Activated CD8-positive, alpha-beta memory T cell treated with anti-CD3 and anti-CD28 coated beads for 36 hours (primary cell): Measurements from ENCODE around the gene SLC22A23. TPM values are rescaled to one million over a fixed set of nuclear protein-coding genes. Genes with fewer than 3 reads are reported as not detected.

Experiments
- CTCF ChIA-PET: fragments of 350-600 bp; sonication (Branson Sonifier 250); formaldehyde crosslinking; loops from one replicate; lab custom pipeline; 2021; ENCODE audit warnings: antibody characterized with exemption; lab: Charles Lee
- POLR2A ChIA-PET: fragments of 350-600 bp; sonication (Branson Sonifier 250); formaldehyde crosslinking; loops from one replicate; lab custom pipeline; 2021; ENCODE audit warnings: antibody characterized with exemption; lab: Charles Lee
- total RNA-seq, 2 experiments: library from RNA; stranded (reverse); gene quantifications; one replicate each; pipeline ENCODE4 v1.2.3, GENCODE V29; 2021

The SLC22A23 gene
- under 1 TPM; 0.15 to 0.17 TPM for total RNA-seq

- ChIA-PET POLR2A (interaction anchor here (0.6 kb wide), 1 partner anchor 1897 kb away, joined by 4 read pairs; no protein-coding TSS in a partner anchor), CTCF (interaction anchor here (1.0 kb wide), 1 partner anchor 16 kb away, joined by 3 read pairs; no protein-coding TSS in a partner anchor)
These were observed at the start of gene SLC22A23 for GRCh38 chr6:3456898-3457709. Gene SLC22A23, minus strand, starts transcription at chr6:3457050. Its CDS starts 491 bp downstream, at chr6:3456559.

- ChIA-PET CTCF (no interaction called here), POLR2A (no interaction called here)
These were observed 49.4 kb upstream of the SLC22A23 start for GRCh38 chr6:3506200-3506599.

DNA sequence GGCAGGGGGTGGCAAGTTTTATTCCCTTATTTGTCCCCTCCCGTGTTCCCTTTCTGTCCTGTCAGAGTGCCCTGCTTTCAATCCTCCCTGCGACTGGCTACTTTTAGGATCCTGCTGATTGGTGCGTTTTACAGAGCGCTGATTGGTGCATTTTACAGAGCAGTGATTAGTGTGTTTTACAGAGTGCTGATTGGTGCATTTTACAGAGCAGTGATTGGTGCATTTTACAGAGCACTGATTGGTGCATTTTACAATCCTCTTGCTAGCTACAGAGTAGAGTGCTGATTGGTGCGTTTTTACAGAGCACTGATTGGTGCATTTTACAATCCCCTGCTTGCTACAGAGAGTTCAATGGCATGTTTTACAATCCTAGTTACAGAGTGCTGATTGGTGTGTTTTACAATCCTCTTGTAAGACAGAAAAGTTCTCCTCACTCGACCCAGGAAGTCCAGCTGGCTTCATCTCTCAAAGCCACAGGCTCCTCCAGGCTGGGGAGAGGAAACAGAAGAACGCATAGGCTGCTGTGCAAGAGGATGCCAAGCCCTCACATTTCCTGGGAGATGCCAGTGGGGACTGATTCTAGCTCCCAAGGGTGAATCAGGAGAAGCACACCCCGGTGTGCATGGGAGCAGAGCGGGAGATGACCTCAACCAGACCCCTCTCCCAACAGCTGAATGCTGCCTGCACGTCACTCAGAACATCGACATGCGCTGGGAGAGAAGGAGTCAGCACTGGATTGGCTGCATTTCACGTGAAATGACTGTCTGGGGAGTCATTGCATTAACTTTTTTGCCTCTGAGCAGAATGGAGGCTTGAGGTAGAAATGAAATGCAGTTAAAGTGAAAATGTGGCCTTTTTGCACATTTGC lies 48.3 kb upstream of the SLC22A23 start:
- ChIA-PET CTCF (no interaction called here), POLR2A (no interaction called here)

- ChIA-PET CTCF (no interaction called here), POLR2A (no interaction called here)
These were observed 47.5 kb upstream of the SLC22A23 start for GRCh38 chr6:3504354-3504753.

GRCh38 chr6:3501826-3502500 lies 45.1 kb upstream of the SLC22A23 start:
- POLR2A ChIA-PET = no interaction called here
- CTCF ChIA-PET = no interaction called here

GRCh38 chr6:3500262-3501014 lies 43.6 kb upstream of the SLC22A23 start:
- ChIA-PET POLR2A (no interaction called here), CTCF (no interaction called here)

DNA sequence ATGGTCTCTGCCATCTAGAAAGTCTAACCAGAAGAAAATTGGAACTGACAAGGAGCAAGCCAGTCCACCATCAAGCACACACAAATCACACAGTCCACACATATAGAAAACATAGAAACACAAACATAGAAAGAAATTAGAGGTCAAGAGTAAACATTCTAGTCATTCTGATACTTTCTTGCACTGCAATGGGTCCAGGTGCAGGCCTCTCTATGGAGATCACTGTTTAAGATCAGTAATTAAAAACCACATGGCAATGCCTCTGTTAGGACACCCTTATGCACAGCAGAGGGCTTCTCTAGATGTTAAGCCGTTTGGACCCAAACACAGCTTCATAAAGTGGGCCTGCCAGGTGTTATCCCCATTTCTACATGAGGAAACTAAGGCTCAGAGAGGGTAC lies 42.8 kb upstream of the SLC22A23 start:
- ChIA-PET POLR2A (no interaction called here), CTCF (no interaction called here)

DNA sequence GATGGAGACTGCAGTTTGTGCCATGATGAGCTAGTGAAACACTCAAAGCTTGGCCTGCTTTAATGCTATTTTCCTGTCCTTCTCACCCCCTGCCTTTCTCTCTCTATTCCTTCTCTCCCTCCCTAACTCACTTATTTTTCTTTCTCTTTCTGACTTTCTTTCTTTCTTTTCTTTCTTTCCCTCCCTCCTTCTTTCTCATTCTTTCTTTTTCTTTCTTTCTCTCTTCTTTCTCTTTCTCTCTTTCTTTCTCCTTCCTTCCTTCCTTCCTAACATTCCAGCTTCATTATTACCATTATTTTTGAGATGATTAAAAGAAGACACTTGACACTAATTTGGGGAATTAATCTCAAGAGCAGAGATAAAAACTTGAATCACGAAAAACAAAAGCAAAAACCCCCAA lies 39.5 kb upstream of the SLC22A23 start:
- POLR2A ChIA-PET = no interaction called here

DNA sequence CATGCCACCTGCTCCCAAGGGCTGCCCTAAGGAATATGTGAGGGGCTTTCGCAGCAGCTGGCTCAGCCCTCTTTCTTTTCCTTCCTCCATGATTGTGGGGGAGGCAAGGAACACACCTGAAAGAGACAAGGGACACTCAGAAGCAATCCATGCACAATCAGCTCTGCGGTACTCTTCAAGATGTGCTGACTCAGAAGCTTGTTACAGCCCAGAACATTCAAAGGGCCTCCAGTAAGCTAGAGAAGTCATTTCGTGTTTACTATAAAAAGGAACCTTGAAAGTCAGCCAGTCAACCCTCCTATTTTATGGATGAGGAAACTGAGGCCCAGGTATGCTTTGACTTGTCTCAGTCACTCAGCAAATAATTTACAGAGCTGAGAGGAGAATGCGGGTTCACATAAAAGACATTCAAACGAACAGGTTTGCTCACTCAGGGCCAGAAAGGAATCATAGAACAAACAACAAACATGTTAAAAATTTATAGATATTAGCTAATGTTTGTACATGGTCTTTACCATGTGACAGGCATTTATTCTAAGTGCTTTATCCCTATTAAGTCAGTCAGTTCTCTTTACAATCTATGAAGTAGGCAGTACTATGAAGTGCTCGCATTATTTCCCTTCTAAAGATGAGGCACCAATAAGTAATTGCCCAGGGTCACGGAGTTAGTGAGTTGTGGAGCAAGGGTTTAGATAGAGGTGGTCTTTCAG lies 37.7 kb upstream of the SLC22A23 start:
- ChIA-PET POLR2A (interaction anchor here (0.5 kb wide), 1 partner anchor 244 kb away, joined by 3 read pairs; no protein-coding TSS in a partner anchor), CTCF (no interaction called here)

More for the DNA sequence above, 39.5 kb upstream of the SLC22A23 start:
- CTCF ChIA-PET = interaction anchor here (0.5 kb wide), 1 partner anchor 370 kb away, joined by 4 read pairs; no protein-coding TSS in a partner anchor

- POLR2A ChIA-PET = no interaction called here
These were observed 33.8 kb upstream of the SLC22A23 start for GRCh38 chr6:3490625-3490980.

DNA sequence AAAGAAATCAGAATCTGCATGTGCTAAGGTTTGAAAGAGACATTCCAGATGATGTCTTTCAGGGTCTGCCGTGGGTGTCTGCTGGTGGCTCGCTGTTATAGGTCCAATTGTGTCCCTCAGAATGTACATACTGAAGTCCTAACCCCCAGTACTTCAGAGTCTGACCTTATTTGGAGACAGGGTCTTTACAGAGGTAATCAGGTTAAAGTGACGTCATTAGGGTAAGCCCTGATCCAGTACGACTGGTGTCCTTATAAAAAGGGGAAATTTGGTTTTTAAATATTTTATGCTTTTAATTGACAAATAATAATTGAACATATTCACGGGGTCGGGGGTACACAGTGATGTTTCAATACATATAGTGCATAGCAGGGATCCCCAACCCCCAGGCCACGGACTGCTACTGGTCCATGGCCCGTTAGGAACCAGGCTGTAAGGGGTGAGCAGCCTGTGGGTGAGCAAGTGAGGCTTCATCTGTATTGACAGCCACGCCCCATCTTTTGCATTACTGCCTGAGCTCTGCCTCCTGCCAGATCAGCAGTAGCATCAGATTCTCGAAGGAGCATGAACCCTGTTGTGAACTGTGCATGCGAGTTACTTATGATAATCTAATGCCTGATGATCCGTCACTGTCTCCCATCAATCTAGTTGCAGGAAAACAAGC lies 33.2 kb upstream of the SLC22A23 start:
- ChIA-PET POLR2A (no interaction called here), CTCF (no interaction called here)

More at GRCh38 chr6:3490625-3490980, 33.8 kb upstream of the SLC22A23 start:
- CTCF ChIA-PET = no interaction called here

DNA sequence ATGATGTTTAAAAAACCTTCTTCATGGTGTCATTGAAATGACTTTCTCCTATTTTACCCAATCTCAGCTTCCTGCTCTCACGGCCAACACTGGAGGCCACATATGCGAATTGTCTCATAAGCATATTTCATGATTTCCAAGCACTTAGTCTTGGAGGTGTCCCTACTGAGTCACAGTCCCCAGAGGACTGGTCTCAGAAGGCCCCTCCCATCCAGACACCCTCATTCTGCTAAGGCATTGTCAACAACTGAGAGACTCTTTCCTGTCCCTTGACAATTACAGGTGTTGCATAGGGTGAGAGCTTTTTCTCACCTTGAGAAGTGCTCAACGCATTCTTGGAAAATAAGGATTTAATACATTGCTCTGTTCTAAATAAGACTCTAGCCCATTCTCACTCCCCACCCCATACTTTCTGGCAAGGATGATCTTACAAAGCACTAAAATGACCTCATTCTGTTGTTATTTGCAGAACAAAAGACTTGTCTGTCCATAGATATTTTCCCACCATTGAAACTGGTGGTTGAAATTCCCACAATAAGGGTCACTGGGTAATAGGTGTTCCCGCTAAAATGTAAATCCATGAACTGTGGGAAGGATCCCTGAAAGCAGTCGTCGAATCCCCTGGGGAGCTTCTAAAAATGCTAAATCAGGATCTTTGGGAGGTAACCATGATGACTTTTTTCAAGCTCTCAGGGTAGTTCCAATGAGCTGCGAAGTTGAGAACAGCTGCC lies 32.3 kb upstream of the SLC22A23 start:
- CTCF ChIA-PET = no interaction called here
- POLR2A ChIA-PET = no interaction called here

- CTCF ChIA-PET = no interaction called here
- POLR2A ChIA-PET = no interaction called here
These were observed 28.1 kb upstream of the SLC22A23 start for GRCh38 chr6:3484946-3485345.

- ChIA-PET CTCF (no interaction called here), POLR2A (no interaction called here)
These were observed 27.3 kb upstream of the SLC22A23 start for GRCh38 chr6:3484192-3484591.

DNA sequence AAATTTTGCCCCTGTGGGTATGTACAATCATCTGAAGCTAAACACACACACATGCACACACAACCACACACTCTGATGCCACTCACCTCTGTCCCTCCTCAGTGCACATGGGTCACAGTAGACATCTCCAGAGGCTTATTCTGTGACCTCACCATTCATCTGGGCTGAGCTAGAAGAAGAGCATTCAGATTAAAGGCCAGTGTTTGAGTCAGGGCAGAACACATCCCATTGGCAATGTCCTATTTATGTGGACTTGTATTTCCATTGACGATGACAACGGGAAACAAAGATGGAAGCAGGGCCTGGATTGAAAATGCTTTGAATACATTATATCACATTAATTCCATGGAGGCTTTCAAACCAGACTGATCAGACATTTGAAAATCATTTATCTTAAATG lies 26.8 kb upstream of the SLC22A23 start:
- CTCF ChIA-PET = no interaction called here
- POLR2A ChIA-PET = no interaction called here

- ChIA-PET CTCF (no interaction called here), POLR2A (no interaction called here)
These were observed 26.0 kb upstream of the SLC22A23 start for GRCh38 chr6:3482869-3483268.

DNA sequence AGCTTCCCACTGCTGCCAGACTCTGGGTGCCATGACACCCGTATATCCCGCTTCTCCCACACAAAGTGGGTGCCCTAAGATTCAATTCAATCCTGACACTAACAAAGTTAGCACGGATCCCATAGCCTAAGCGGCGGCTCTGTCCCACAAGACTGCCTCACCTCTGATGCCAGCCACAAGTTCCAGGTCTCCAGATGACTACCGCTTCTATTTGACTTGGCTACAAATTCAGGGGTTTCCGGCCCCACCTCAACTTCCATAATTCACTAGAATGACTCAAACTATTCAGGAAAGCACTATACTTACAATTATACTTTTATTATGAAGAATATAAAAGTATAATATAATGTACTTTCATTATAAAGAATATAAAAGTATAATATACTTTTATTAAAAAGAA lies 24.8 kb upstream of the SLC22A23 start:
- POLR2A ChIA-PET = no interaction called here
- CTCF ChIA-PET = no interaction called here
